Tibial artery (tissue), 4 donors: Measurements from ENCODE around the gene PDLIM7.

Experiments
- DNase-seq, 2 donors: peaks; one replicate each; pipeline ENCODE4 v3.0.0-alpha.2; 2019
- H3K27ac ChIP-seq, 2 donors: fragments of 200-600 bp; sonication (generic) in 1 of 2; 1 replicate in 1 of 2; 2 replicates in 1 of 2; pipeline ENCODE4 v1.5.1; 2018 to 2019; ENCODE audit warnings: mild to moderate bottlenecking in 1 of 2
- H3K27me3 ChIP-seq, 2 donors: fragments of 200-600 bp; sonication (generic) in 1 of 2; one replicate each; pipeline versions ENCODE4 v1.5.1 to v1.6.0; 2016 to 2019
- H3K36me3 ChIP-seq, 3 donors: fragments of 200-600 bp; sonication (generic) in 2 of 3; one replicate each; pipeline ENCODE4 v1.5.1; 2016 to 2019; ENCODE audit warnings: mild to moderate bottlenecking in 2 of 3
- H3K4me1 ChIP-seq, 4 donors: fragments of 200-600 bp; sonication (generic) in 2 of 4; 1 replicate in 3 of 4; 2 replicates in 1 of 4; pipeline ENCODE4 v1.5.1; 2016 to 2019
- H3K4me3 ChIP-seq, 2 donors: fragments of 200-600 bp; sonication (generic) in 1 of 2; 1 replicate in 1 of 2; 2 replicates in 1 of 2; pipeline ENCODE4 v1.5.1; 2018 to 2019; ENCODE audit warnings: mild to moderate bottlenecking in 2 of 2
- H3K9me3 ChIP-seq, 3 donors: fragments of 200-600 bp; sonication (generic) in 1 of 3; one replicate each; pipeline ENCODE4 v1.5.1; 2016 to 2019
- intact Hi-C: fragments of 100-400 bp; cut with DNase I; formaldehyde crosslinking; loops from one replicate; pipeline ENCODE4 v1.15.0; 2023; ENCODE audit warnings: low total_unique reads
- TF ChIP-seq, protein P1 (sequence below), 2 experiments: fragments of 200-600 bp in 1 of 2; fragments of 450-650 bp in 1 of 2; IDR thresholded peaks; one replicate each; pipeline ENCODE4 v1.5.1; 2017 to 2019; ENCODE audit warnings: antibody characterized with exemption in 2 of 2, mild to moderate bottlenecking in 1 of 2, moderate library complexity in 1 of 2

Gene PDLIM7

DNA sequence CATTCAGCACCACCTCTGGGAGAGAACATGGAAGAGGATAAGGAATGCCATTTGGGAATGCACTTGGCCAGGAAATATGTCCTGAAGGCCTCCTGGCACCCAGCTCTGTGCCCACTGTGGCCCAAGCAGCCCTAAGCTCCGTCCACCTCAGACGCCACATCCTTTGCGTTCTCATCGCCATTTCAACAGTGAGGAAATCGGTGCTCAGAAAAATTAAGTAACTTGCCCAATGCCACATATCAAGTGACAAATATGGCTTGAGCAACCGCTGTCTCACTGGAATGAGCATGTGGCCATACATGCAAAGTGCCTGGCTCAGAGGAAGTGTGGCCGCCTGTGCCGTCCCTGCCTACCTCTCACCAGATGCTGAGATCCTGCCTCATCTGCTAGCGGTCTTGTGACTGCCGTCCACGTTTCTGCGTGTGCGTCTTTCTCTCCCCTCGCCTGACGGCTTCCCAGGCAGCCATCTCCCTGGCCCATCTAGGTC lies 13.2 kb upstream of the PDLIM7 start:
- Histone ChIP-seq H3K4me3 (no peak overlapping the region), H3K4me1 (peaks cover 0 to 11% (median 4%) of the 10 kb centered on the region in 4 donors), H3K36me3 (peaks cover 36 to 66% (median 51%) of the 10 kb centered on the region in 3 donors), H3K27me3 (no peaks in the 10 kb centered on the region), H3K27ac (no peak overlapping the region), H3K9me3 (no peaks in the 10 kb centered on the region)
- DNase-seq = no peak
- TF ChIP-seq, protein P1, sequence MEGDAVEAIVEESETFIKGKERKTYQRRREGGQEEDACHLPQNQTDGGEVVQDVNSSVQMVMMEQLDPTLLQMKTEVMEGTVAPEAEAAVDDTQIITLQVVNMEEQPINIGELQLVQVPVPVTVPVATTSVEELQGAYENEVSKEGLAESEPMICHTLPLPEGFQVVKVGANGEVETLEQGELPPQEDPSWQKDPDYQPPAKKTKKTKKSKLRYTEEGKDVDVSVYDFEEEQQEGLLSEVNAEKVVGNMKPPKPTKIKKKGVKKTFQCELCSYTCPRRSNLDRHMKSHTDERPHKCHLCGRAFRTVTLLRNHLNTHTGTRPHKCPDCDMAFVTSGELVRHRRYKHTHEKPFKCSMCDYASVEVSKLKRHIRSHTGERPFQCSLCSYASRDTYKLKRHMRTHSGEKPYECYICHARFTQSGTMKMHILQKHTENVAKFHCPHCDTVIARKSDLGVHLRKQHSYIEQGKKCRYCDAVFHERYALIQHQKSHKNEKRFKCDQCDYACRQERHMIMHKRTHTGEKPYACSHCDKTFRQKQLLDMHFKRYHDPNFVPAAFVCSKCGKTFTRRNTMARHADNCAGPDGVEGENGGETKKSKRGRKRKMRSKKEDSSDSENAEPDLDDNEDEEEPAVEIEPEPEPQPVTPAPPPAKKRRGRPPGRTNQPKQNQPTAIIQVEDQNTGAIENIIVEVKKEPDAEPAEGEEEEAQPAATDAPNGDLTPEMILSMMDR (IDR thresholded peaks at IDR 0.05) = no peak
- intact Hi-C loops = no loop called here

DNA sequence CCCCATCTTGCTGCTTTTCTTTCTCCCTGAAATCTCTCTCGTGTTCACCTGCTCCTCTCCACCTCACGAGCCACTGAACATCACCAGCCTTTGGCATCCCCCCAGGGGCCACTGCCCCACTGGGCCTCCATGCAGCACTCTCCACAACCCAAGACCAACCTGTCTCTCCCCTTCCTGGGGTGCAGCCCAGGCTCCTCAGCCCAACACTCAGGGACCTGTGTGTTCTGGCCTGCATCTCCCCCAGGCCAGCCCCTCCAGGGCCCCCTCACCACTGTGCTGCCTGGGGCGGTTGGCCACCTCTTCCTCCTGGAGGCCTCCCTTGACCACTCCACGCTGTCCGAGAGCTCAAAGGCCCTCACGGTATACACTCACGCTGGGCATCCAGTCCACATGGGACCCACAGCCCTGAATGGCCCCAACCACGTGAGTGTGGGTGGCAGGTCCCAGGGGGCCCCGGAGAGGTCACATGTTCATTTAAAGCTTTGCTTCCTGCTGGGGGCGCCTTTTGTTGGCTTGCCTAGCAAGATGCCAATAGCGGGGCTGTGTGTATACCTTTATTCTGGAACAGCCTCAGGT lies 12.7 kb upstream of the PDLIM7 start:
- no peaks in the 10 kb centered on the region for H3K27me3 ChIP-seq
- TF ChIP-seq, protein P1 (IDR thresholded peaks at IDR 0.05) = no peak
- DNase-seq = no peak
- H3K4me1 ChIP-seq = peaks cover 0 to 6% (median 0%) of the 10 kb centered on the region in 4 donors
- no peak overlapping the region for H3K27ac ChIP-seq
- no peaks in the 10 kb centered on the region for H3K9me3 ChIP-seq
- H3K36me3 ChIP-seq = peaks cover 36 to 61% (median 49%) of the 10 kb centered on the region in 3 donors
- no peak overlapping the region for H3K4me3 ChIP-seq
- intact Hi-C loops = no loop called here

DNA sequence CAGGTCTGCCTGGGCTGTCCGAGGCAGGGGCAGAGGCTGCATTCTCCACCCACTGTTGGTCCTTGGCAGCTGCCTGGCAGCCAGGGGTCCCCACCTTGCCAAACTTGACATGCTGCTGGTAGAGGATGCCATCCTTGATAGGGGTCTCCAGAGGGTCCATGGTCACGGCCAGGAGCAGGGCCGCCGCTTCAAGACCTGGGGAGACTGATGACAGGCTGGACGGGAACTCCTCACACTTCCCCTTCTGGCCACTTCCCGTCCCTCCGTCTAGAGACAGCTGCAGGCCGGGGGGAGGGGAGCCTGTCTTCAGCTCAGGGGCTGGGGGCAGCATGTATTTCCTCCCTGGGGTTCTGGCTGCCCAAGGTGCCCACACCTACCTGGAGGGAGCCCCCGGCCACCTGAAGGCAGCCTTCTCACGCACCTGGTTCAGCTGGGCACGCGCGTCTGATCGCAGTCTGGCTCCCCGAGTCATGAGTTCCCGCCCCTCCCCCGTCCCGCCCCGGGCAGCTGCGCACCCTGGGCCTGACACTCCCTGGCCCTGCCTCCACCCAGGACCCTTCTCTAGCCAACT lies 12.1 kb upstream of the PDLIM7 start, which contains the start of gene DOK3:
DOK3 (minus strand) TSS at position 446 of the 571 bp plus-strand sequence; CDS start at position 160, 286 bp downstream.
- Histone ChIP-seq H3K27me3 (no peaks in the 10 kb centered on the region), H3K27ac (no peak within 1 kb of the TSS), H3K4me1 (peaks cover 0 to under 1% (median 0%) of the 10 kb centered on the region in 4 donors), H3K4me3 (peak within 1 kb of the TSS; percentile 28 to 36), H3K9me3 (no peaks in the 10 kb centered on the region), H3K36me3 (peaks cover 35 to 55% (median 43%) of the 10 kb centered on the region in 3 donors)
- intact Hi-C loops = no loop called here
- TF ChIP-seq, protein P1 (IDR thresholded peaks at IDR 0.05) = no peak
- peak in 1 of 2 donors; percentile 74 for DNase-seq

DNA sequence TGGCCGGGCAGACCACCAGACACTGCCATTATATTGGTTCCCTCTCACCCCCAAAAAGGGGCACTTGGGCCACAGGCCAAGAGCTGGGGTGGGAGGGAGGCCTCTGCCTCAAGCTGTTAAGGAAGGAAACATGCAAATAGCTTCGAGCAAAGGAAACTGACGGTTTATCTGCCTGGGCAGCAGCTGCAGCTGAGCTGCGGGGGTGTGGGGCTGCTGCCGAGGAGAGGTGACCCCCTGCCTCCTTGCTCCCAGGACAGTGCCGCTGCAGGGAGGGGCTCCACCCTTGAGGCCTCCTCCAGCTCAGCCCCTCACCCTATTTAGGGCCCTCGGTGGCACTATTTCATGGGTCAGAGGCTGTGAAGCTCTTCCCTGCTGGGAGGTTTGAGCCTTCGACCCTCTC lies 11.4 kb upstream of the PDLIM7 start:
- Histone ChIP-seq H3K4me1 (no peaks in the 10 kb centered on the region), H3K27me3 (no peaks in the 10 kb centered on the region), H3K27ac (no peak overlapping the region), H3K9me3 (no peaks in the 10 kb centered on the region), H3K36me3 (peaks cover 31 to 48% (median 37%) of the 10 kb centered on the region in 3 donors), H3K4me3 (peak overlapping the region; percentile 28 to 36)
- intact Hi-C loops = no loop called here
- TF ChIP-seq, protein P1 (IDR thresholded peaks at IDR 0.05) = no peak
- no peak for DNase-seq

DNA sequence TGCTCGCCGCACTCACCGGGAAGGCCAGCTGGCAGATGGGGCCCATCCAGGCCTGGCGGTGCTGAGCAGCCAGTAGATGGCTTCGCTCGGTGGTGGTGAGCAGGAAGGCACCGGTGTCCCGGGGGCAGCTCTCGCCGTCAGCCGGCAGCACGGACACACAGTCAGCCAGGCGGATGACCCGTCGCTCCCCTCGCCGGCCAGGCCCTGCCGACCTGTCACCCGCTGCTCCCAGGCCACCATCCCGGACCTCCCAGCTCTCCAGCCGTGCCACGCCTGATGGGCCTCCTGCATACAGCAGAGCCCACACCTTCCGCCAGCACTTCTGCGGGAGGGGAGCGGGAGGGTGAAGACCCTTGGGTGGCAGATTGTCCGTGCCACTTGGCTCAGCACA lies 10.8 kb upstream of the PDLIM7 start:
- Histone ChIP-seq H3K27me3 (no peaks in the 10 kb centered on the region), H3K36me3 (peaks cover 24 to 42% (median 31%) of the 10 kb centered on the region in 3 donors), H3K4me3 (peak overlapping the region; percentile 28 to 36), H3K4me1 (no peaks in the 10 kb centered on the region), H3K9me3 (no peaks in the 10 kb centered on the region), H3K27ac (no peak overlapping the region)
- DNase-seq = no peak
- TF ChIP-seq, protein P1 (IDR thresholded peaks at IDR 0.05) = no peak
- intact Hi-C loops = no loop called here
